Activated T-helper 9 cell treated with anti-CD3 and anti-CD28 coated beads, Interleukin-2, amount 50 U/mL, for 16 hours (primary cell): ENCODE results near the gene PMCH.
"Not testable (repeated sequence)": the region's sequence is repeated elsewhere in the genome, so short reads cannot be mapped to it uniquely, and the experiment has no call there.

Experiments
- DNase-seq: peaks from one replicate; pipeline ENCODE4 v3.0.0-alpha.2; 2020; ENCODE audit warnings: low read depth

Gene PMCH

DNA sequence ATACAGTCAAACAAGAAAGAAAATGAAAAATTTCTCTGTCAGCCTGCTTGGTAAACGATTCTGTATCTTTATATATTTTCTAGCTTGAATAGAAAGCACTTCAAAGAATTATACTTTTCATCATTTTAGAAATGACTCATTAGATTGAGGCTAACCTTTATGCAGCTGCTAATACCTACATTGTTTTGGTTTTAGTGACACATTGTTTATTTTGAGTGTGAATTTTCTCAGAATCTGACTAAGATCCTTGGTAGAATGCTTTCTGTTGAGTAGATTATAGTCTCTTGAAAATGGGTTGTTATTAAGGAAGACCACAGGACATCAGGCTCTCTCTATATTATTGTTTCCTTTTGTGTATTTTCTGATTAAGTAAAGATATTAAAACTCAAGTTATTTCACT lies at the start of gene PMCH:
PMCH (minus strand) TSS at position 45 of the 400 bp plus-strand sequence. CDS start 63 bp downstream, outside the sequence.
- no peak for DNase-seq

DNA sequence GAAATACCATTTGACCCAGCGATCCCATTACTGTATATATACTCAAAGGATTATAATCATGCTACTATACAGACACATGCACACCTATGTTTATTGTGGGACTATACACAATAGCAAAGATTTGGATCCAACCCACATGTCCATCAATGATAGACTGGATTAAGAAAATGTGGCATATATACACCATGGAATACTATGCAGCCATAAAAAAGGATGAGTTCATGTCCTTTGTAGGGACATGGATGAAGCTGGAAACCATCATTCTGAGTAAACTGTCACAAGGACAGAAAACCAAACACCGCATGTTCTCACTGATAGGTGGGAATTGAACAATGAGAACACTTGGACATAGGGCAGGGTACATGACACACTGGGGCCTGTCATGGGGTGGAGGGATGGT lies 43.2 kb upstream of the PMCH start:
- not testable (repeated sequence) for DNase-seq

GRCh38 chr12:102234599-102234998 lies 37.0 kb upstream of the PMCH start:
- no peak for DNase-seq

DNA sequence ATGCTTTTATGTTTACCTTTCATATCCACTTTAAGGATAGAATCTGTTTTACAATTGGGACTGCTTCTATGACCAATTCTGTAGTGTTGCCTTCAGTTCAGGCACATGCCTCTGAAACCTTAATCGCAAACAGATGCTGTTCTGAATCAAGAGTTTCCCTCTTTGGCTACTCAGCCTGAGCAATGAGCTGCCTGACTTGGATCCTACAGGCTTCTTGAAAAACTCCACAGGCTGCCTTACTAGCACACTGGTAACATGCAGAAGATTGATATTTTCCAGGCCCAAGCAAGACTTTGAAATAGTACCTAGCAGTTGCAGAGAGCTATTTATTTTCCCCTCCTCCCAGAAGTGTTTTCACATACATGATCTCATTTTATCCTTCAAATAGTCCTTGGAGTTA lies 34.8 kb upstream of the PMCH start:
- DNase-seq: no peak

- no peak for DNase-seq
Observed at GRCh38 chr12:102232036-102232435, 34.4 kb upstream of the PMCH start.

DNA sequence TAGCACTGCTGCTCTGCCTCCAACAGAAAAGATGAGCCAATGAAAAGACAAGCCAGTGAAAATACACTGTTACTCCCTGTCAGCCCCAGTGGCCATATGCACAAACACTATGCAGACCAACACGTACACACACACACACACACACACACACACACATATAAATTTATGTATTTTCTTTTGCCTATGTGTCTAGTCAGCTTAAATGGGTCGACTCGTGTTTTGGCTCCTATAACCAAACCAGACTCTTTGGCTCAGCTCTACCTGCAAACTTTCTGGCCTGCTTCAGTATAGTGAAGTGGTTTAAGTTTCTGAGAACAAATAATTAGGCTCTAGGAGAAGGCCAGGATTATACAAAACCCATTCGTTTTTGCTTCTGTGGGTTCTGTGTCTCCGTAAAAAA lies 30.3 kb upstream of the PMCH start:
- no peak for DNase-seq

- DNase-seq: no peak
Observed at GRCh38 chr12:102220736-102221135, 23.1 kb upstream of the PMCH start.

GRCh38 chr12:102215992-102216691 lies 18.5 kb upstream of the PMCH start:
- DNase-seq: no peak

DNA sequence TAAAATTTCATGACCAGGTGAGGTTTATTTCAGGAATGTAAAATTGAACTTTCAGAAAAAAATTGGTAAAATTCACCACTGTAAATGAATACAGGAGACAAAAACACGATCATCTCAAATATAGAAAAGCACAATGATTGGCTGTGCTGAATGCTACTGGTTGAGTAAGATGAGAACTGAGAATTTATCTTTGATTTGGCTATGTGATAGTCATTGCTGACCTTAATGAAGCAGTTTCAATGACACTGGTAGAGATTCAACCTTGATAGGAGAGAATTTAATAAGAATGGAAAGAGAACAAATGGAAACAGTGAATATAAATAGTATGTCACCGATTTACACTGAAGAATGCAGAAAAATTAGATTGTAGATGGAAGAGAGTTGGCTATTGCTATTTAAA lies 6.4 kb upstream of the PMCH start:
- no peak for DNase-seq

DNA sequence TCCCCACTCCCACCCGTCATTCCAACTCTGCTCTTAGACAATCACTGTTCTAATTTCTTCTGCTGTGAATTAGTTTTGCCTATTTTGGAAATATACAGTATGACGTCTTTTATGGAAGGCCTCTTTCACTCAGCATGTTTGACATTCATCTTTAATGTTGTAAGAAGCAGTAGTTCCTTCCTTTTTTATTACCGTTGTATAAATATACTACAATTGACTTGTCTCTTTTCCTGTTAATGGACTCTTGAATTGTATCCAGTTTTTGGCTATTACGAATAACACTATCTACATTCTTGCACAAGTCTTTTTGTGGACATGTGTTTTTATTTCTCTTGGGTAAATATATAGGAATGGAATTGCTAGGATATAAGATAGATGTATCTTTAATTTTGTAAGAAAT lies 4.9 kb upstream of the PMCH start:
- DNase-seq: no peak

DNA sequence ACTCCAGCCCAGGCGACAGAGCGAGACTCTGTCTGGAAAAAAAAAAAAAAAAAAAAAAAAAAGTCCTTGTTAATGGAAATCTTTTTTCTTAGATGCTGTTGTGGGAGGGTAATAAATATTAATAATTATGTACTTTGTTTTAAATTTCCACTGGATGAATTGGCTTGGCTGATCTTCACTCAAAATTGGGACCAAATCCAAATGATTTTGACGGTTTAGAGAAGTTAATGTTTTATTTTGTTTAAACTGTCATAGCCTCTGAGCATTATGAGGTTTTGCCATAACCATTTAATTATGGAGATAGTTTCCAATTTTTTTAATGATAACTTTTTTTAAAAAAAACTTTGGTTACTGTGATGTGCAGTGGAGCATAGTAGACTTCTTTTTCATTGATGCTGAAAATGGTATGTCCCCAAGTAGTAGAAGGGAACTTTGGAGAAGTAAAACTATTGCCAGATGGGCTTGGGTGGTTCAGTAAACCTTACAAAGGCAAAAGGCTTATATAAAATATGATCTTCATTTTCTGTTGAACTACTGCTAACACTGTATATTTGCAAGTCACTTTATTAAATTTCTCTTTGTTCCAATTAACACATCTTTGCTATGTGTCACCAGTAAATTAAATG lies 3.9 kb upstream of the PMCH start:
- no peak for DNase-seq

DNA sequence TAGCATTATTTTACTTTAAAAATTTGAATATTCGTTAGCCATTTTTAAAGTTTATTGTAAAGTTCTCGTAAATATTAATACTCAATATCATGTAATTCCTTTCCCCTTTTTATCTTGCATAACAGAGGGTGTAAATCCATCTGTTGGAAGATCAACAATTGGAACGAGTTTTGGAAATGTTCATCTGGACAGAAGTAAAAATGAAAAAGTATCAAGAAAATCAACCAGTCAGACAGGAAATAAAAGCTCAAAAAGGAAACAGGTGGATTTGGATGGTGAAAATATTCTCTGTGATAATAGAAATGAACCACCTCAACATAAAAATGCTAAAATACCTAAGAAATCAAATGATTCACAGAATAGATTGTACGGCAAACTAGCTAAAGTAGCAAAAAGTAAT lies 1.8 kb downstream of the PMCH start:
- no peak for DNase-seq

DNA sequence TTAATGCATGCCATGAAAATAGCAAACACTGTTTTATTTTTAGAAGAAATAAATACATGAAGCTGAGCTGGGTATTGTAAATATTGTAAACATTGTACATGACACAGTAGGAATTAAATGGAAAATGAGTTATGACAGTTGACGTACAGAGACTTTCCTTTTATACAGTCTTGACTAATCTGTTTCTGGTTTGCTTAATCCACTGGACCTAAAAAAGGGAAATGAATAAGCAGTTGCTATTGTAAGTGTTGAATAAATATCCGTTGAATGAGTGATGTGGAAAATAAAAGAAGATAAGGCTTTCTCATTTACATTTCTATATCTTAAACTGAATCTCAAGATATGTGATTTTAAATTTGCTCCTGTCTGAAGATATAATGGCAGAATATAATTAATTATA lies 15.0 kb downstream of the PMCH start:
- no peak for DNase-seq

GRCh38 chr12:102174761-102175160 lies 22.9 kb downstream of the PMCH start:
- DNase-seq: no peak

DNA sequence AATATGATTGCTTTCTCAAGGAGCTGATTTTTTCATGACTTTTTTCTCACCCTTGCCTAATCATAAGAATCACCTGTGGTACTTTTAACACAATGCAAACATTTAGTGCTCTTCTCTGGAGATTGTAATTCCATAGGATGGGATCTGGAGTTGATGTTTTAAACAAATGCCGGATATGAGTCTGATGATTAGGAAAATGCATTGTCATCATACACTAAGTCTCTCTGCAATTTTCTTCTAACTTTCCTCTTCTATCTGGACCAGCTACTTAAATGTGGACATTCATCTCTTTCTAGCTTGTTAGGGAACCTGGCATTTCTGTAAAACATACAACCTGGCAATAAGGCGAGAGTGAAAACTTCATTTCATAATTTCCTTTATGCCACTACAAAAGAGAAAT lies 23.5 kb downstream of the PMCH start:
- DNase-seq: no peak

- no peak for DNase-seq
Observed at GRCh38 chr12:102172436-102172835, 25.2 kb downstream of the PMCH start.

DNA sequence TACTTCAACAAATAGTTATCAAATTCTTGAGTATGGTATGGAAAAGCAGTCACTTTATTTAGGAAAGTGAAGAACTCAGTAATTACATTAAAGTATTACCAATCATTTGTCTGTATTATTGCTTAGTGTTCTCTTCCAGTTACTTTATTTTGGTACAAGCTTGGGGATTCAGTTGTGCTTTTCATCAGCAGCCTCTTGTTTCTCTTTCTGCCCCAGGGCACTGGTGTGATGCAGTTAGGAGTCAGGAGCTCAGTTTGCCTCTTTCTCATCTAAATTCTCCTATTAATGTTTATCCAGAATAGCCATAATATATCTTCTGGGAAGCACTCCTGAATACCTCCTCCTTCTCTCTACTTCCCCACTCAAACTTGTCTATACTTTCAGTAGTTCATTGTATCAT lies 25.7 kb downstream of the PMCH start:
- DNase-seq: no peak

GRCh38 chr12:102169922-102170621 lies 27.6 kb downstream of the PMCH start:
- DNase-seq: no peak

GRCh38 chr12:102167821-102168604 lies 29.6 kb downstream of the PMCH start:
- DNase-seq: no peak

- DNase-seq: no peak
Observed at GRCh38 chr12:102163383-102163782, 34.2 kb downstream of the PMCH start.

DNA sequence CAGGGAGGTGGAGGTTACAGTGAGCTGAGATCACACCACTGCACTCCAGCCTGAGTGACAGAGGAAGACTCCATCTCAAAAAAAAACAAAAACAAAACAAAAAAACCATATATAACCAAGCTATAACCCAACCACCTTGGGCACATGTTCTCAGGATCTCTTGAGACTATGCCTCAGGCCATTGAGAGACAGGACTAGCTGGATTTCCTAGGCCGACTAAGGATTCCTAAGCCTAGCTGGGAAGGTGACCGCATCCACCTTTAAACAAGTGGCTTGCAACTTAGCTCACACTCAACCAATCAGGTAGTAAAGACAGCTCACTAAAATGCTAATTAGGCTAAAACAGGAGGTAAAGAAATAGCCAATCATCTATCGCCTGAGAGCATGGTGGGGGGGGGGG lies 42.4 kb downstream of the PMCH start:
- not testable (repeated sequence) for DNase-seq

DNA sequence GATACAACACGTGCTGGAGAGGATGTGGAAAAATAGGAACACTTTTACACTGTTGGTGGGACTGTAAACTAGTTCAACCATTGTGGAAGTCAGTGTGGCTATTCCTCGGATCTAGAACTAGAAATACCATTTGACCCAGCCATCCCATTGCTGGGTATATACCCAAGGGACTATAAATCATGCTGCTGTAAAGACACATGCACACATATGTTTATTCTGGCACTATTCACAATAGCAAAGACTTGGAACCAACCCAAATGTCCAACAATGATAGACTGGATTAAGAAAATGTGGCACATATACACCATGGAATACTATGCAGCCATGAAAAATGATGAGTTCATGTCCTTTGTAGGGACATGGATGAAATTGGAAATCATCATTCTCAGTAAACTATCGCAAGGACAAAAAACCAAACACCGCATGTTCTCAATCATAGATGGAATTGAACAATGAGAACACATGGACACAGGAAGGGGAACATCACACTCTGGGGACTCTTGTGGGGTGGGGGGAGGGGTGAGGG lies 50.5 kb downstream of the PMCH start:
- not testable (repeated sequence) for DNase-seq
